GM12878 (cell line): ENCODE measurements around the gene TSFM.

ENCODE experiments used
- CTCF ChIP-seq, 3 experiments: IDR thresholded peaks in 2 of 3; conservative IDR thresholded peaks in 1 of 3; 2 replicates each; pipeline ENCODE4 v1.5.1; 2011; ENCODE audit warnings: low read depth in 3 of 3, low read length in 3 of 3, mild to moderate bottlenecking in 3 of 3, control low read depth in 2 of 3, moderate library complexity in 2 of 3, inconsistent platforms in 1 of 3, mixed read lengths in 1 of 3; ENCODE audit not compliant: control insufficient read depth in 2 of 3, insufficient read depth in 1 of 3; ENCODE audit errors: extremely low read depth in 1 of 3
- GABPA ChIP-seq: IDR thresholded peaks from 2 replicates; pipeline ENCODE4 v1.6.1; 2014; ENCODE audit warnings: antibody characterized with exemption, low read depth, mild to moderate bottlenecking, inconsistent platforms
- HDGF ChIP-seq: fragments of 450-650 bp; IDR thresholded peaks from 2 replicates; pipeline ENCODE4 v1.6.1; 2016; ENCODE audit warnings: antibody characterized with exemption
- POLR2A ChIP-seq: IDR thresholded peaks from 2 replicates; pipeline ENCODE4 v1.6.1; 2011; ENCODE audit warnings: low read depth, mild to moderate bottlenecking, low read length
- USF2 ChIP-seq: IDR thresholded peaks from 2 replicates; pipeline ENCODE4 v1.6.1; 2011; ENCODE audit warnings: low read depth, low read length, improper control_type of control experiment, borderline replicate concordance

DNA sequence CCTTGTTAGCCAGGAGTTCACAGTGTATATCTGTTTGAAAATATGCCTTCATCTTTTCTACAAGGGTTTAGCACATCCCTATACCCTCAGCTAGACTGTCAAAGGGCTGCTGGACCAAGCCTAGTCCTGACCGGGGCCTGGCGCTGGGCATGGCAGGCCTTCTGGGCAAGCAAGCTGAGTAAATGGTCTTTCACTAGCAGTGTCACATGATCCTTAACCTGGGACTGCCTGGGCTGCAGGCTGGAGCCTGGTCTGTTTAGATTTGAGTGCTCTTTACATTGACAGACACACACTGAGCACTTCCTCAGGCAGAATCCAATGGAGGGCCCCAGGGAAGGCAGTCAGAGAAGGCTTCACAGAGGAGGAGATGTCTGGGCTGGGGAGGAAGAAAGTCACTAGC lies 42.9 kb downstream of the TSFM start:
- no peak for TF ChIP-seq HDGF
- TF ChIP-seq GABPA, result no peak
- no peak for TF ChIP-seq POLR2A
- no peak for TF ChIP-seq CTCF (IDR thresholded peaks at IDR 0.05 in 2 of 3, conservative IDR thresholded peaks at IDR 0.05 in 1 of 3; ENCODE audit: control insufficient read depth in 2 of 3, extremely low read depth in 1 of 3, insufficient read depth in 1 of 3, low read depth in 3 of 3, low read length in 3 of 3)
- no peak for TF ChIP-seq USF2
